Measurements from ENCODE around the gene BMPR1A.

BMPR1A gene

GRCh38 chr10:86888585-86889381 lies 132.4 kb downstream of the BMPR1A start:
- no peak for TF ChIP-seq CTCF (IDR thresholded peaks at IDR 0.05; ENCODE audit: extremely low read depth, insufficient read depth, missing control alignments)

GRCh38 chr10:86889997-86890396 lies 133.6 kb downstream of the BMPR1A start:
- no peak for TF ChIP-seq CTCF (IDR thresholded peaks at IDR 0.05; ENCODE audit: extremely low read depth, insufficient read depth, missing control alignments)
- in situ Hi-C loops (cut with MboI; ENCODE audit: low pct_unique_long_range_greater_than_20kb, low sequenced_read_pairs, unreplicated experiment) = loop anchor here (5.0 kb wide), 1 partner anchor 178 kb away; no protein-coding TSS in a partner anchor

More at GRCh38 chr10:86888585-86889381, 132.4 kb downstream of the BMPR1A start:
- in situ Hi-C loops (cut with MboI; ENCODE audit: low pct_unique_long_range_greater_than_20kb, low sequenced_read_pairs, unreplicated experiment) = no loop called here
- peak; percentile 80 for DNase-seq (ENCODE audit: low spot score)

GRCh38 chr10:86898511-86898910 lies 142.1 kb downstream of the BMPR1A start:
- no peak for TF ChIP-seq CTCF (IDR thresholded peaks at IDR 0.05; ENCODE audit: extremely low read depth, insufficient read depth, missing control alignments)
- in situ Hi-C loops (cut with MboI; ENCODE audit: low pct_unique_long_range_greater_than_20kb, low sequenced_read_pairs, unreplicated experiment) = no loop called here
- DNase-seq (ENCODE audit: low spot score) = no peak

More at GRCh38 chr10:86889997-86890396, 133.6 kb downstream of the BMPR1A start:
- no peak for DNase-seq (ENCODE audit: low spot score)

- TF ChIP-seq CTCF (IDR thresholded peaks at IDR 0.05; ENCODE audit: extremely low read depth, insufficient read depth, missing control alignments) = no peak
- no peak for DNase-seq (ENCODE audit: low spot score)
- in situ Hi-C loops (cut with MboI; ENCODE audit: low pct_unique_long_range_greater_than_20kb, low sequenced_read_pairs, unreplicated experiment) = no loop called here
Measured at GRCh38 chr10:86899132-86899531, 142.7 kb downstream of the BMPR1A start.

- in situ Hi-C loops (cut with MboI; ENCODE audit: low pct_unique_long_range_greater_than_20kb, low sequenced_read_pairs, unreplicated experiment) = no loop called here
- TF ChIP-seq CTCF (IDR thresholded peaks at IDR 0.05; ENCODE audit: extremely low read depth, insufficient read depth, missing control alignments) = peak; percentile 67
- peak; percentile 52 for DNase-seq (ENCODE audit: low spot score)
Measured at GRCh38 chr10:86899670-86900276, 143.4 kb downstream of the BMPR1A start.

- no peak for DNase-seq (ENCODE audit: low spot score)
- TF ChIP-seq CTCF (IDR thresholded peaks at IDR 0.05; ENCODE audit: extremely low read depth, insufficient read depth, missing control alignments) = no peak
- in situ Hi-C loops (cut with MboI; ENCODE audit: low pct_unique_long_range_greater_than_20kb, low sequenced_read_pairs, unreplicated experiment) = no loop called here
Measured at GRCh38 chr10:86900955-86901354, 144.5 kb downstream of the BMPR1A start.

Data from GM13977 (cell line).